ENCODE measurements around the gene HEATR5A.

DNA sequence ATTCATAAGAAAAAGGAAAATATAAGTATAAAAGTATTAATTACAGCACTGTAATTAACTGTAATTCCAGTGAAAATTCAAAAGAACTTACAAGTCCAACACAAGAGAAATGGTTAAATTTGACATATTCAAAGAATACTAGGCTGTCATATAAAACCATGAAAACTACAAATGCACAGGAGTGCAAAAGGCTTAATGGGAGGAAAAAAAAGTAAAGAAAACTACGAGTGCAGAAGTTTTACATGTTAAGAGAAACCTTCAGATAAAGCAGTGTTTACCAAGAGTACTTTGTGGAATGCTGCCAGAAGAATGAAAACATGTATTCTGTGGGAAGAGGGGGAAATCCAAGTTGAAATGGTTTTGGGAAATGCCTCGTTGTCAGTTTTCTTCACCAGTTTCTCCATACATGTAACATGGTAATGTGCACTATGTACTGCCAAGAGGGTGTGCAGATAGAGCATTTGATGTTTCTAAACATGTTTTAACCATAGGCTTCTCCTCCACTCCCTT lies 9.1 kb downstream of the HEATR5A start:
- TF ChIP-seq, protein P1, sequence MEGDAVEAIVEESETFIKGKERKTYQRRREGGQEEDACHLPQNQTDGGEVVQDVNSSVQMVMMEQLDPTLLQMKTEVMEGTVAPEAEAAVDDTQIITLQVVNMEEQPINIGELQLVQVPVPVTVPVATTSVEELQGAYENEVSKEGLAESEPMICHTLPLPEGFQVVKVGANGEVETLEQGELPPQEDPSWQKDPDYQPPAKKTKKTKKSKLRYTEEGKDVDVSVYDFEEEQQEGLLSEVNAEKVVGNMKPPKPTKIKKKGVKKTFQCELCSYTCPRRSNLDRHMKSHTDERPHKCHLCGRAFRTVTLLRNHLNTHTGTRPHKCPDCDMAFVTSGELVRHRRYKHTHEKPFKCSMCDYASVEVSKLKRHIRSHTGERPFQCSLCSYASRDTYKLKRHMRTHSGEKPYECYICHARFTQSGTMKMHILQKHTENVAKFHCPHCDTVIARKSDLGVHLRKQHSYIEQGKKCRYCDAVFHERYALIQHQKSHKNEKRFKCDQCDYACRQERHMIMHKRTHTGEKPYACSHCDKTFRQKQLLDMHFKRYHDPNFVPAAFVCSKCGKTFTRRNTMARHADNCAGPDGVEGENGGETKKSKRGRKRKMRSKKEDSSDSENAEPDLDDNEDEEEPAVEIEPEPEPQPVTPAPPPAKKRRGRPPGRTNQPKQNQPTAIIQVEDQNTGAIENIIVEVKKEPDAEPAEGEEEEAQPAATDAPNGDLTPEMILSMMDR (IDR thresholded peaks at IDR 0.05), result no peak
- no peak for TF ChIP-seq POLR2A (IDR thresholded peaks at IDR 0.05)

Measured in right lobe of liver (tissue), 4 donors.